ENCODE measurements around the gene SULF2.
"Not testable (repeated sequence)": the region's sequence is repeated elsewhere in the genome, so short reads cannot be mapped to it uniquely, and the experiment has no call there.

The SULF2 gene

DNA sequence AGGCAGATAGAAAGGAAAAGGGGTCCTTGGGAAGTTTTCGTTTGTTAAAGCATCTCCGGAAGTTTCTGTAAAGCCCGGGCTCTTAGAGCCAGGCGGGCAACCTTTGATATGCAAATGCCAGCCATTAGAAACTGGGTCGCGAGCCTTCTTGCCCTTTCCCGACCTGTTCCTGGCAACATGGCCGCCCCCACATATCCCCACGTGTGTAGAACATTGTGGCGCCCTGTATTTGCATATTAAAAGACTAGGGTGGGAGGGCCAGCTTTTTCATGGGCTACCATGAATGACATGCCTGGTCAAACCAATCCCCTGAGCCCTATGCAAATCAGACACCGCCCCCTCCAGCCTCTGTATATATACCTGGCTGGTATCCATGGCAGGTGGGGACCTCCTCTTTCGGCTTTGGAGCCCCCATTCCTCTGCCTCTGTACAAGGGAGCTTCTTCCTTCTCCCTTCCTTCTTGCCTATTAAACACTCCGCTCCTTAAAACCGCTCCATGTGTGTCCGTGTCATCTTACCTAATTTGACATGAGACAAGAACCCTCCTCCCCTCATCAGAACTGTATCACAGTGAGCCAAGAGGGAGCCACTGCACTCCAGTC is 19.0 kb upstream of the SULF2 start:
- not testable (repeated sequence) for H3K27ac ChIP-seq (ENCODE audit: low read depth, low read length); H3K36me3 ChIP-seq (ENCODE audit: insufficient read depth, low read length); H3K79me2 ChIP-seq (ENCODE audit: control insufficient read depth, insufficient read depth, low read length, unreplicated experiment); H2AFZ ChIP-seq (ENCODE audit: low read length, unreplicated experiment); H3K4me3 ChIP-seq (ENCODE audit: low read depth, low read length); H3K4me1 ChIP-seq (ENCODE audit: control insufficient read depth, insufficient read depth, low read length, unreplicated experiment)
- H3K27me3 ChIP-seq (ENCODE audit: insufficient read depth, low read length) = peaks cover 27% of the 10 kb centered on the region

DNA sequence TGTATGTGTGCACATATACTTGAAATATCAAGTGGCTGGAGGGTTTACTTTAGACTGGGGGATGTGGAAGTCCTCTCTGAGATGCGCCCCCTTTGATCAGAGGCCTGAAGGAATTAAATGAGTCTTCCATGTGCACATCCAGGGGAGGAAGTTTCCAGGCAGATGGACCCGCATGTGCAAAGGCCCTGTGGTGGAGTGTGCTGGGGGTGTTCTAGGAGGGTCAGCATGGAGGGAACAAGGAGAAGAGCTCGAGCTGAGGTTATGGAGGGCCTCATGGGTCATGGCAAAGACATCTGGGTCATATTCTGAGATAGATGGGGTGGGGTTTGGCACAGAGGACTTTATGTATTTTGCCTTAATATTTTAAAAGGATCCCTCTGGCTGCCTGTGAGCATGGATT is 17.7 kb upstream of the SULF2 start:
- Histone ChIP-seq H3K4me3 (ENCODE audit: low read depth, low read length) (no peak overlapping the region), H3K4me1 (ENCODE audit: control insufficient read depth, insufficient read depth, low read length, unreplicated experiment) (no peaks in the 10 kb centered on the region), H3K79me2 (ENCODE audit: control insufficient read depth, insufficient read depth, low read length, unreplicated experiment) (no peaks in the 10 kb centered on the region), H3K36me3 (ENCODE audit: insufficient read depth, low read length) (no peaks in the 10 kb centered on the region), H3K27me3 (ENCODE audit: insufficient read depth, low read length) (peaks cover 22% of the 10 kb centered on the region), H3K27ac (ENCODE audit: low read depth, low read length) (no peak overlapping the region), H2AFZ (ENCODE audit: low read length, unreplicated experiment) (no peak overlapping the region)

DNA sequence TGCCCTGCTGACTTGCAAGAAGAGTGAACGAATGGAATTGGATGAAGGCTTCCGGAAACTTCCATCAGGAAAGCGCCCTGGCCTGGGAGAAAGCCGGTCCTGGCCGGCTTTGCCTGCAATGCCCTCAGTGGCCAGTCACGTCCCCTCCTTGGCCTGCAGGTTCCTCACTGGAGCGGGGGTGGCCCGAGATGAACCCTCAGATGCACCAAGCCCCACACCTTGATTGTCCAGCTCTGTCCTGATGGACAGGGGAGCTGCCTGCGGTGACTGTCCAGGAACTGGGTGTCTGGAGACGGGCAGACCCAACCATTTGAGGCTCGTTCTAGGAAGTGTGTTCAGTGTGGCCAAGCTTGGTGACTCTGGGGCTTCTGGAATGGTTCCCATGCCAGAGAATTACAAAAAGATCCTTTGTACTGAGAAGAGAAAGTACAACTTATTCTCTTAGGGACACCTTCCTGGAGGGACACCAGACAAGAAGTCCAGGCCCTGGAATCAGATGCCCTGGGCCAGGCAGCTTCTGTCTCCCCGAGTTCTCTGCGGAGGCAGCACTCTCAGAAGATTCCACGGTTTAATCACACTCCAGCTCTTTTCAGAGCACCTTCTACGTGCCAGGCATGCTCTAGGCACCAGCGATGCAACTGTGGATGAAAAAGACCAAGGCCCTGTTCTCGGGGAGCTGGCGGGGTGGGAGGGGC is 17.1 kb upstream of the SULF2 start:
- Histone ChIP-seq H3K79me2 (ENCODE audit: control insufficient read depth, insufficient read depth, low read length, unreplicated experiment) (no peaks in the 10 kb centered on the region), H3K4me3 (ENCODE audit: low read depth, low read length) (no peak overlapping the region), H3K36me3 (ENCODE audit: insufficient read depth, low read length) (no peaks in the 10 kb centered on the region), H3K4me1 (ENCODE audit: control insufficient read depth, insufficient read depth, low read length, unreplicated experiment) (no peaks in the 10 kb centered on the region), H3K27ac (ENCODE audit: low read depth, low read length) (no peak overlapping the region), H2AFZ (ENCODE audit: low read length, unreplicated experiment) (no peak overlapping the region), H3K27me3 (ENCODE audit: insufficient read depth, low read length) (peaks cover 22% of the 10 kb centered on the region)

DNA sequence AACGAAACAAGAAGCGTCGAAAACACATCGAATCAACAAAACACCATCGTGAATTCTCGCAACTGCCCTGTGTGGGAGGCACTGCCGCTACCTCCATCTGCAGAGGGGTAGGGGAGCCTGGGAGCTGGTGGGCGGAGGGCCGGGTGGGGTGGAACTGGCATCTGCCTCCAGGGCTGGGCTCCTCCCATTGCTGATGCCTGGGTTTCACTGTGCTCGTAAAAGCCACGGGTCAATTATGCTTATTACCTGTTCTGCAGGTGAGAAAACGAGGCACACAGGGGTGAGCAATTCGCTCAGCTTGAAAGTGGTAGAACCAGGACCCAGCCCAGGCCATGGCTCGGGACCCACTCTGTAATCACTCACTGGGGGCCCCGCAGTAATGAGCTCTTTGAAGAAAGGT is 16.5 kb upstream of the SULF2 start:
- Histone ChIP-seq H3K4me3 (ENCODE audit: low read depth, low read length) (no peak overlapping the region), H2AFZ (ENCODE audit: low read length, unreplicated experiment) (no peak overlapping the region)

DNA sequence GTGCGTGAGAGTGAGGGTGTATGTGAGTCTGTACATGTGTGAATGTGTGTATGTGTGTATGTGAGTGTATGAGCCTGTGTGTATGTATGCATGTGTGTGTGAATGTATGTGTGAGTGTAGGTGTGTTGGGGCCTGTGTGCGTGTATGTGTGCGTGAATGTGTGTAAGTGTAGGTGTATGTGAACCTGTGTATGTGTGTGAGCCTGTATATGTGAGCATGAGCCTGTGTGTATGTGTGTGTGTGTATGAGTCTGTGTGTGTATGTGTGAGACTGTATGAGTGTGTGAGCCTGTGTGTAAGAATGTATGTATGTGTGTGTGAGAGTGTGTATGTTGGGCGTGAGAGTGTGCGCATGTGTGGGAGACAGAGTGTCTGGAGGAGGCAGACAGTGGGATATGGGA is 15.8 kb upstream of the SULF2 start:
- no peak overlapping the region for H2AFZ ChIP-seq (ENCODE audit: low read length, unreplicated experiment)
- H3K79me2 ChIP-seq (ENCODE audit: control insufficient read depth, insufficient read depth, low read length, unreplicated experiment) = no peaks in the 10 kb centered on the region
- no peak overlapping the region for H3K4me3 ChIP-seq (ENCODE audit: low read depth, low read length)
- H3K27ac ChIP-seq (ENCODE audit: low read depth, low read length) = no peak overlapping the region
- H3K27me3 ChIP-seq (ENCODE audit: insufficient read depth, low read length) = peaks cover 11% of the 10 kb centered on the region
- H3K4me1 ChIP-seq (ENCODE audit: control insufficient read depth, insufficient read depth, low read length, unreplicated experiment) = no peaks in the 10 kb centered on the region
- H3K36me3 ChIP-seq (ENCODE audit: insufficient read depth, low read length) = no peaks in the 10 kb centered on the region

More for the DNA sequence above, 16.5 kb upstream of the SULF2 start:
- Histone ChIP-seq H3K79me2 (ENCODE audit: control insufficient read depth, insufficient read depth, low read length, unreplicated experiment) (no peaks in the 10 kb centered on the region), H3K4me1 (ENCODE audit: control insufficient read depth, insufficient read depth, low read length, unreplicated experiment) (no peaks in the 10 kb centered on the region), H3K27me3 (ENCODE audit: insufficient read depth, low read length) (peaks cover 16% of the 10 kb centered on the region), H3K27ac (ENCODE audit: low read depth, low read length) (no peak overlapping the region), H3K36me3 (ENCODE audit: insufficient read depth, low read length) (no peaks in the 10 kb centered on the region)

DNA sequence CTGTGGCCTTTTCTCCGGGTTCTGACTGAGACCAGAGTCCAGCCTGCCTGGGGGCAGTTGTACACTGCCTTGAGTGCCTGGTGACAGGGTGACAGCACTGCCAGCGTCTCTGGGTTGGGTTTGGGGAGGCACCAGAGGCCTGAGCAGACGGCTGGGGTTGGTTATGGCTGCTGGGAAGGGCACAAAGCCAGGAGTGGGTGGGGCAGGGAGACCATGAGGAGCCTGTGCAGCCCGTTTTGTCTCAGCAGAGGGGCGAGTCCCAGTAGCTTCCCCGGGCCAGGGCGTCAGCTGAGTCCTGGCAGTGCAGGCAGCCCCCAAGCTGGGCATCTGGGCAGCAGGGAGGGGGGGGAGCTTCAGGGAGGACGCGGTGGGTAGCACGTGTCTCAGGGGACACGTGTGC is 15.3 kb upstream of the SULF2 start:
- H3K4me1 ChIP-seq (ENCODE audit: control insufficient read depth, insufficient read depth, low read length, unreplicated experiment) = no peaks in the 10 kb centered on the region

DNA sequence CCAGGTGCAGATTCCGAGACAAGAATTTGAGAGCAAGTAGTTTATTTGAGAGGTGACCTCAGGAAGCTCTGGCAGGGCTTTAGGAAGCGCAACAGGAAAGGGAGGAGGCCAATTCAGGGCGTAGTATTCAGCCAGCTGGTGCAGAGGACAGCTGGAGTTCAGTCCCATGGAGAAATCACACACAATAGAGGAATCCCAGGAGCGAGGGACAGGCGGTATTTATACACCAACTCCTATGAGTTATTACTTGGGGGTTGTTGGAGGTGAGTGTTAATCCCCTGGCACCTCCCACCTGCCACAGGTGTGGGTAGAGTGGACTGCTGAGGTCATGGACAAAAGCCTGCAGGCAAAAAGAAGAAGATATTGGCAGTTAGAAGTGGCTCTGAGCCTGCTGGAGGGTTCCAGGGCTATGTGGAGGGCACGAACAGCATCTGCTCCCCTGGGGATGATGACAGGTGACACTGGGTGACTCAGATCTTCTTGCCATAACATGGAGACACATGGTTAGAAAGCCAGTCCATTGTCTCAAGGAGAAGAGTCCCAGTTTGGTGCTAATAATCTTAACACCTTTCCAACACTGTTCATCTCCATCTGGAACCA is 13.9 kb upstream of the SULF2 start:
- Histone ChIP-seq H3K27me3 (ENCODE audit: insufficient read depth, low read length) (no peaks in the 10 kb centered on the region), H3K36me3 (ENCODE audit: insufficient read depth, low read length) (no peaks in the 10 kb centered on the region), H3K4me3 (ENCODE audit: low read depth, low read length) (no peak overlapping the region), H3K4me1 (ENCODE audit: control insufficient read depth, insufficient read depth, low read length, unreplicated experiment) (no peaks in the 10 kb centered on the region), H3K27ac (ENCODE audit: low read depth, low read length) (no peak overlapping the region), H2AFZ (ENCODE audit: low read length, unreplicated experiment) (no peak overlapping the region), H3K79me2 (ENCODE audit: control insufficient read depth, insufficient read depth, low read length, unreplicated experiment) (no peaks in the 10 kb centered on the region)

More for the DNA sequence above, 15.3 kb upstream of the SULF2 start:
- Histone ChIP-seq H3K4me3 (ENCODE audit: low read depth, low read length) (no peak overlapping the region), H3K27ac (ENCODE audit: low read depth, low read length) (no peak overlapping the region), H3K36me3 (ENCODE audit: insufficient read depth, low read length) (no peaks in the 10 kb centered on the region), H3K27me3 (ENCODE audit: insufficient read depth, low read length) (peaks cover 6% of the 10 kb centered on the region; the same call in 1 of the 2 replicates), H2AFZ (ENCODE audit: low read length, unreplicated experiment) (no peak overlapping the region), H3K79me2 (ENCODE audit: control insufficient read depth, insufficient read depth, low read length, unreplicated experiment) (no peaks in the 10 kb centered on the region)

DNA sequence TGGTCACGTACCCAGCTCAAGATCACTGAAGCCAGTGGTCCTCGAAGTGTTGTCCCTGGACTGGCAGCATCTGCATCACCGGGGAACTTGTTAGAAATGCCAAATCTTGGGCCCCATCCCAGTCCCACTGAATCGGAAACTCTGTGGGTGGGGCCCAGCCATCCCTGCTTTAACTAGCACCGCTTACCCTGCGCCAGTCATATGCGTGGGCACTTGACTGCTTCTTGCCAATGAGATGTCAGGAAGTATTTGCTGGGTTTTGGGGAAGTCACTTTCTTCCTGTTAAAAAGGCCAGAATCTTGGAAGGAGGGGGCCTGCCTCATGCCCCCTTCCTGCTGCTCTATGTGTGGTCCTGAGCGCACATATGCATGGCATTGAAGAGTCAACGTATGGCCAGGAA is 11.7 kb upstream of the SULF2 start:
- H3K4me3 ChIP-seq (ENCODE audit: low read depth, low read length) = no peak overlapping the region
- H3K36me3 ChIP-seq (ENCODE audit: insufficient read depth, low read length) = no peaks in the 10 kb centered on the region
- peaks cover 4% of the 10 kb centered on the region for H3K4me1 ChIP-seq (ENCODE audit: control insufficient read depth, insufficient read depth, low read length, unreplicated experiment)
- no peak overlapping the region for H2AFZ ChIP-seq (ENCODE audit: low read length, unreplicated experiment)
- no peak overlapping the region for H3K27ac ChIP-seq (ENCODE audit: low read depth, low read length)
- no peaks in the 10 kb centered on the region for H3K79me2 ChIP-seq (ENCODE audit: control insufficient read depth, insufficient read depth, low read length, unreplicated experiment)
- no peaks in the 10 kb centered on the region for H3K27me3 ChIP-seq (ENCODE audit: insufficient read depth, low read length)

DNA sequence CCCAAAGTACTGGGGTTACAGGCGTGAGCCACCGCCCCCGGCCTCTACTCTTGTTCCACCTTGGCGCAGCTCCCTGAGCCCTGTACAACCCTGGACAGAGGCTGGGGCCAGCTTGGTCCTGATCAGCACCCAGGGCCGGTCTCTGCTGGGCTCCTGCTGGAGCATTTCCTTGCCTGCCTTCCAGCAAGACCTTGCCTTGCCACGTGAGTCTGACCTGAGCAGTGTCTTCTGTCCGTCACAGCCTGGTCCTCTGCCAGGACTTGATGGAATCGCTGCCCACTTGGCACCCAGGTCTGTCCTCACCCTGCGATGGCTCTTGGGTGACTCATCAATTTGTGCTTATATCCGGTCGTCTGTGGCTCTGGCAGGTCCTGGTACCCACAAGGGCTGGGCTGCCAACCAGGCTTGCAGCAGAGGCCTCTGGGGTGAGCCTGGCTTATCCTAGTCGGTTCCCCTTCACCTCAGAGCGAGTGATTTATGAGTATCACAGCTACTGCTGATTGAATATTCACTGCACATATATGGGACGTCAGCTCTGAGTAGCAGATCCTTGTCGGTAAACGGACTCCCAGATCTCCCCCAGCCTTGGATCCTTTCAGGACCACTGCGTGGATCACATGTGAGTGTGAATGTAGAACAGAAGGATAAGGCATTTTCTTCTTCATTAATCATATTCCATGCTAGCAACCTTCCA is 10.1 kb upstream of the SULF2 start:
- H3K4me3 ChIP-seq (ENCODE audit: low read depth, low read length) = no peak overlapping the region
- peaks cover 11% of the 10 kb centered on the region for H3K4me1 ChIP-seq (ENCODE audit: control insufficient read depth, insufficient read depth, low read length, unreplicated experiment)
- H3K27me3 ChIP-seq (ENCODE audit: insufficient read depth, low read length) = peaks cover 8% of the 10 kb centered on the region
- no peak overlapping the region for H3K27ac ChIP-seq (ENCODE audit: low read depth, low read length)
- no peaks in the 10 kb centered on the region for H3K79me2 ChIP-seq (ENCODE audit: control insufficient read depth, insufficient read depth, low read length, unreplicated experiment)
- no peaks in the 10 kb centered on the region for H3K36me3 ChIP-seq (ENCODE audit: insufficient read depth, low read length)
- H2AFZ ChIP-seq (ENCODE audit: low read length, unreplicated experiment) = no peak overlapping the region

DNA sequence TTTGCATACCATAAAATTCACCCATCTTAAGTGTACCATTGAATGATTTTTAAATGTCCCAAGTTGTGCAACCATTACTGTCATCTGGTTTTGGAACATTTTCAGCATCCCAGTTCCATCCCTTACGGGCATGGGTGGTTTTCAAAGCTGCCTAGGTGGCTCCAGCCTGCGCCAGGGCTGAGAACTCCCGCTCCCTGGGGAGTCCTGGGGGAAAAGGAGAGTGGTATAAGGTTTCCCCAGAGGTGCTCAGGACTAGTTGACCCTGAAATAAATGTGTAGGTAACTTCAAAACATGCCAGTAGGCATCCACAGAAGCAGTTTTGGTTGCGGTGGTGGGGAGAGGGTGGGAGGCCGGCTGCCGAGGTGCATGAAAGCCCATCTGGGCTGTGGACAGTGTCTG is 9.0 kb upstream of the SULF2 start:
- H3K79me2 ChIP-seq (ENCODE audit: control insufficient read depth, insufficient read depth, low read length, unreplicated experiment) = not testable (repeated sequence)

More for the DNA sequence above, 9.0 kb upstream of the SULF2 start:
- H3K27me3 ChIP-seq (ENCODE audit: insufficient read depth, low read length) = peaks cover 19% of the 10 kb centered on the region
- H2AFZ ChIP-seq (ENCODE audit: low read length, unreplicated experiment); H3K36me3 ChIP-seq (ENCODE audit: insufficient read depth, low read length); H3K4me3 ChIP-seq (ENCODE audit: low read depth, low read length); H3K27ac ChIP-seq (ENCODE audit: low read depth, low read length): not testable (repeated sequence)
- H3K4me1 ChIP-seq (ENCODE audit: control insufficient read depth, insufficient read depth, low read length, unreplicated experiment) = peaks cover 11% of the 10 kb centered on the region

Data from ACC112 (cell line).